PC-9 (cell line): ENCODE measurements around the gene PHC2. TPM values are rescaled to one million over a fixed set of nuclear protein-coding genes. Genes with fewer than 3 reads are reported as not detected.

Experiments used
- BruUV-seq: library from RNA; stranded (reverse); fragments of 400-500 nt; replicated peaks from 2 replicates; lab custom pipeline; 2021; lab: Mats Ljungman, UMichigan
- CTCF ChIA-PET: fragments of 300-600 bp; sonication (Branson Sonifier 250); formaldehyde crosslinking; loops from one replicate; lab custom pipeline; 2022; ENCODE audit warnings: antibody characterized with exemption; lab: Charles Lee
- POLR2A ChIA-PET: fragments of 300-600 bp; sonication (Branson Sonifier 250); formaldehyde crosslinking; loops from one replicate; lab custom pipeline; 2022; ENCODE audit warnings: antibody characterized with exemption; ENCODE audit not compliant: unreplicated experiment; lab: Charles Lee
- DNase-seq, 2 experiments: peaks; one replicate each; pipeline versions ENCODE4 v3.0.0 to v3.0.0-alpha.2; 2015 to 2022; ENCODE audit warnings: mixed read lengths in 1 of 2
- H2AFZ ChIP-seq: fragments of 200-600 bp; sonication (generic); 2 replicates; pipeline ENCODE4 v1.8.1; 2017; ENCODE audit warnings: antibody characterized with exemption
- H3F3A ChIP-seq: fragments of 200-600 bp; sonication (generic); 2 replicates; pipeline ENCODE4 v1.8.1; 2017; ENCODE audit warnings: antibody characterized with exemption, mild to moderate bottlenecking, low read depth; ENCODE audit not compliant: insufficient read depth
- H3K27ac ChIP-seq: fragments of 200-600 bp; sonication (generic); 2 replicates; pipeline ENCODE4 v1.6.1; 2016; ENCODE audit warnings: mixed run types
- H3K27me3 ChIP-seq: fragments of 200-600 bp; sonication (generic); 2 replicates; pipeline ENCODE4 v1.6.1; 2016; ENCODE audit warnings: low read depth, mixed run types; ENCODE audit not compliant: insufficient read depth
- H3K36me3 ChIP-seq: fragments of 200-600 bp; sonication (generic); 2 replicates; pipeline ENCODE4 v1.6.1; 2016; ENCODE audit warnings: low read depth, mixed run types
- H3K4me1 ChIP-seq: fragments of 200-600 bp; sonication (generic); replicated peaks from 2 replicates; pipeline ENCODE4 v1.6.1; 2016; ENCODE audit warnings: mixed run types; ENCODE audit not compliant: insufficient read depth
- H3K4me2 ChIP-seq: fragments of 200-600 bp; sonication (generic); 2 replicates; pipeline ENCODE4 v1.6.1; 2017; ENCODE audit warnings: mixed run types
- H3K4me3 ChIP-seq: fragments of 200-600 bp; sonication (generic); 2 replicates; pipeline ENCODE4 v1.6.1; 2016; ENCODE audit warnings: mixed run types
- H3K79me2 ChIP-seq: fragments of 200-600 bp; sonication (generic); 2 replicates; pipeline ENCODE4 v1.6.1; 2017; ENCODE audit warnings: low read depth, mixed run types
- H3K9me2 ChIP-seq: fragments of 200-600 bp; sonication (generic); 2 replicates; pipeline ENCODE4 v1.8.1; 2017; ENCODE audit warnings: mild to moderate bottlenecking; ENCODE audit not compliant: insufficient read depth
- H3K9me3 ChIP-seq: fragments of 200-600 bp; sonication (generic); 2 replicates; pipeline ENCODE4 v1.8.1; 2016; ENCODE audit warnings: low read depth; ENCODE audit not compliant: insufficient read depth
- H4K20me1 ChIP-seq: fragments of 200-600 bp; sonication (generic); 2 replicates; pipeline ENCODE4 v1.8.1; 2017; ENCODE audit not compliant: insufficient read depth
- EZH2 ChIP-seq: fragments of 200-600 bp; sonication (generic); IDR thresholded peaks from 2 replicates; pipeline ENCODE4 v1.8.0; 2017; ENCODE audit warnings: antibody characterized with exemption, low read depth
- intact Hi-C: fragments of 100-400 bp; cut with micrococcal nuclease; formaldehyde crosslinking; loops from one replicate; pipeline ENCODE4 v1.10.0; 2022; ENCODE audit not compliant: unreplicated experiment
- total RNA-seq: library from RNA; stranded (reverse); gene quantifications from 2 replicates; pipeline ENCODE4 v1.2.3, GENCODE V29; 2021
- TF ChIP-seq, protein P1 (sequence below): fragments of 200-600 bp; sonication (generic); conservative IDR thresholded peaks from 2 replicates; pipeline ENCODE4 v1.6.1; 2017; ENCODE audit warnings: mixed run types, antibody characterized with exemption, mild to moderate bottlenecking, moderate library complexity

The PHC2 gene
- total RNA-seq, 1 experiment from 2014 or later, result 48.1 TPM

DNA sequence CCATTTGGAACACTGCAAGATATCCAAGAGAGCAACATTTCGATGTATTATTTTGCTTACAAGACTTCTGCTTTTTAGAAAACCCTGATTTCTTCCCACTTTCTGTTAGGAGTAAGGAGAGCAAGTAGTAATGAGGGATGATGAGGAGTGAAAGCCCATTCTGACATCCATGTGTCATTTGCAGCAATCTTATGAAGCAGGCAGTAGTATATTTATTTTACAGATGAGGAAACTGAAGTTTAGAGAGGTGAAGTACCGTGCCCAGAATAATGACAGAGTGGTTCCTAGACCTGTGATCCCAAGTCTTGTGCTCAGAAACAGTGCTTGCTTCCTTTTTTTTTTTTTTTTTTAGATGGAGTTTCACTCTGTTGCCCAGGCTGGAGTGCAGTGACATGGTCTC lies 34.4 kb upstream of the PHC2 start:
- Histone ChIP-seq H3K9me3 (no peaks in the 10 kb centered on the region), H2AFZ (no peak overlapping the region), H3K36me3 (no peaks in the 10 kb centered on the region), H3K27me3 (no peaks in the 10 kb centered on the region), H3F3A (peaks cover 4% of the 10 kb centered on the region; the same call in 1 of the 2 replicates), H3K4me1 (peaks cover 6% of the 10 kb centered on the region), H3K9me2 (no peaks in the 10 kb centered on the region), H3K4me3 (no peak overlapping the region), H3K4me2 (no peak overlapping the region), H3K27ac (no peak overlapping the region), H4K20me1 (no peaks in the 10 kb centered on the region), H3K79me2 (no peaks in the 10 kb centered on the region)
- intact Hi-C loops, result no loop called here
- ChIA-PET CTCF (no interaction called here), POLR2A (no interaction called here)
- no peak for TF ChIP-seq EZH2
- TF ChIP-seq, protein P1, sequence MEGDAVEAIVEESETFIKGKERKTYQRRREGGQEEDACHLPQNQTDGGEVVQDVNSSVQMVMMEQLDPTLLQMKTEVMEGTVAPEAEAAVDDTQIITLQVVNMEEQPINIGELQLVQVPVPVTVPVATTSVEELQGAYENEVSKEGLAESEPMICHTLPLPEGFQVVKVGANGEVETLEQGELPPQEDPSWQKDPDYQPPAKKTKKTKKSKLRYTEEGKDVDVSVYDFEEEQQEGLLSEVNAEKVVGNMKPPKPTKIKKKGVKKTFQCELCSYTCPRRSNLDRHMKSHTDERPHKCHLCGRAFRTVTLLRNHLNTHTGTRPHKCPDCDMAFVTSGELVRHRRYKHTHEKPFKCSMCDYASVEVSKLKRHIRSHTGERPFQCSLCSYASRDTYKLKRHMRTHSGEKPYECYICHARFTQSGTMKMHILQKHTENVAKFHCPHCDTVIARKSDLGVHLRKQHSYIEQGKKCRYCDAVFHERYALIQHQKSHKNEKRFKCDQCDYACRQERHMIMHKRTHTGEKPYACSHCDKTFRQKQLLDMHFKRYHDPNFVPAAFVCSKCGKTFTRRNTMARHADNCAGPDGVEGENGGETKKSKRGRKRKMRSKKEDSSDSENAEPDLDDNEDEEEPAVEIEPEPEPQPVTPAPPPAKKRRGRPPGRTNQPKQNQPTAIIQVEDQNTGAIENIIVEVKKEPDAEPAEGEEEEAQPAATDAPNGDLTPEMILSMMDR, result no peak
- no peak for DNase-seq
- BruUV-seq, result no TSS peak

DNA sequence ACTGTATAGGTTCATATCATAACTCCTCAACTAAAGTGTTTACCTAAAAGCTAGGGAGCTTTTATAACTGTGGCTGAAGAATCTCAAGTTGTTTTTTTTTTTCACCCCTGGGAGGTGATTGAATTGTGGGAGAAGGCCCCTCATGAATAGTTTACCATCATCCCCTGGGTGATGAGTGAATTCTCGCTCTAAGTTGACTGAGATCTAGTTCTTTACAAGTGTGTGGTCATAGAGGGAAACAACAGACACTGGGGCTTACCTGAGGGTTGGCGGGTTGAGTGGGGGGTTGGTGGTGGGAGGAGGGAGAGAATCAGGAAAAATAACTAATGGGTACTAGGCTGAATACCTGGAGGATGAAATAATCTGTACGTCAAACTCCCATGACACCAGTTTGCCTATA lies 33.7 kb upstream of the PHC2 start:
- Histone ChIP-seq H3K27ac (no peak overlapping the region), H3K27me3 (no peaks in the 10 kb centered on the region), H3K36me3 (no peaks in the 10 kb centered on the region), H3K9me3 (no peaks in the 10 kb centered on the region), H3K4me3 (no peak overlapping the region), H3K4me2 (no peak overlapping the region), H4K20me1 (no peaks in the 10 kb centered on the region), H3K79me2 (no peaks in the 10 kb centered on the region), H2AFZ (no peak overlapping the region), H3K9me2 (no peaks in the 10 kb centered on the region), H3K4me1 (peaks cover 14% of the 10 kb centered on the region), H3F3A (peaks cover 12% of the 10 kb centered on the region; the same call in 1 of the 2 replicates)
- no peak for TF ChIP-seq EZH2
- TF ChIP-seq, protein P1, result no peak
- intact Hi-C loops, result no loop called here
- ChIA-PET POLR2A (no interaction called here), CTCF (no interaction called here)
- DNase-seq, result no peak
- no TSS peak for BruUV-seq

DNA sequence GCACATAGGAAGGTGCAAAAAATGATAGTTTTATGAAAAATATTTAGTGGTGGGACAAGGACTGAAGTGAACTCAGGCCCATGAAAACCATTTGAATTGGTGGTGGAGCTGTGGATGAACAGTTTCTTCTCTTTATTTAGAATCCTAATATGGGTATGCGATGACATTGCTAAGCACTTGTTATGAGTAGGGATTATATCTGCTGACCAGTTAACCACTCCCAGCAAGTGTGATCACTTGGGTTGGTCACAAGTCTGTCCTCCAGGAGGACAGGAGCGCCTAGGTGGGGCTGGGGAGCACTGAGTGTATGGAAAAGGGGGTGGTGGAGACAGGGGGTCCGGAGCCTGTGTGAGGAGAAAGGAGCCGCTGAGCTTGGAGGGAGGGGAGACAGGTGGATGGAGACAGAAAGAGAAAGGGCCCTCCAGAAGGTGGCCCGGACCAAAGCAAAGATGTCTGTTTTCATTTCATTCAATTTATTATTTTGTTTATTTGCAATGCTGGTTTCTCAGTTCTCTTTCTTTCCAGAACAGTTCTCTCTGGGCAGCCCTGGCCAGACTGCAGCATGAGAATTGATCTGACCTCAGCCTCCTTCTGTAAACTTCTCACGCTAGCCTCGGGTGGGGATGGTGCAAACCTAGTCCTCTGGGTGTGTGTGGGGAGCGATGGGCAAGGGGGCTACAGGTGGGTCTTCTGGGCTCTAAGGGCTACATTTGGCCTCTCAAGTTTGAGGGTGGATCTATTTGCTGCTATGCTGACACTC lies 31.7 kb upstream of the PHC2 start:
- no peak overlapping the region for H3K4me3 ChIP-seq

More for the DNA sequence above, 31.7 kb upstream of the PHC2 start:
- Histone ChIP-seq H3K27ac (no peak overlapping the region), H3K9me2 (no peaks in the 10 kb centered on the region), H3F3A (peaks cover 17% of the 10 kb centered on the region; the same call in 1 of the 2 replicates), H3K9me3 (no peaks in the 10 kb centered on the region), H3K4me1 (peaks cover 27% of the 10 kb centered on the region), H3K79me2 (no peaks in the 10 kb centered on the region), H3K27me3 (no peaks in the 10 kb centered on the region), H3K36me3 (no peaks in the 10 kb centered on the region), H3K4me2 (no peak overlapping the region), H2AFZ (no peak overlapping the region), H4K20me1 (no peaks in the 10 kb centered on the region)
- DNase-seq, result no peak
- no TSS peak for BruUV-seq
- intact Hi-C loops, result no loop called here
- TF ChIP-seq, protein P1, result no peak
- no peak for TF ChIP-seq EZH2
- ChIA-PET CTCF (interaction anchor here (0.6 kb wide), 1 partner anchor 10 kb away, joined by 3 read pairs; the partner anchor contains the start of gene ZSCAN20), POLR2A (no interaction called here)
